ENCODE measurements around the gene FAAP20.

Gene FAAP20

DNA sequence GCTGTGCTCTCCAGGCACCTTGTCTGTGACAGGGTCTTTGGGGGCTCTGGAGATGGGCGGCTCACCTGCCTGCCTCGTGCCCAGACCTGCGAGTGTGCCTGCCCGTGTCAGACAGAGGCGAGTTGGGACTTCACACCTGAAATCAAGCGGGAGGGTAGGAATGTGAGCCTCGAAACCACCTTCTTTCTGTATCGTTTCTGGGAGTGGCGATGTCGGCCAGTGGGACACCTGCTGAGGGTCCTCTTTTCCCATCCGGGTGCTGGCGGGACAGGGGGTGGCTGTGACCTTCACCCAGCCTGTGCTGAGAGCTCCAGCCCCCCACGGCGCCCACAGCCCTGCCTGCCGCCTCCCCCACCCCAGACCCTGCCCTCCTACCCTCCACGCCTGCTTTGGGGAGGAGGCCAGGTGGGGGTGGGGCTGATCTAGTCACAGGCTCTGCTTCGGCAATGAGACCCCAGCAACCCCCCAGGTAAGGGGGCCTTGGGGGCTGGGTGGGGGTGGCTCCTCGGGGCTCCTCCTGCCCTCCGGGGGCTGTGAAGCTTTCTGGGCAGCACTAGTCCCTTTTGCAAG is 15.6 kb upstream of the FAAP20 start:
- DNase-seq (ENCODE audit: low spot score) = no peak

DNA sequence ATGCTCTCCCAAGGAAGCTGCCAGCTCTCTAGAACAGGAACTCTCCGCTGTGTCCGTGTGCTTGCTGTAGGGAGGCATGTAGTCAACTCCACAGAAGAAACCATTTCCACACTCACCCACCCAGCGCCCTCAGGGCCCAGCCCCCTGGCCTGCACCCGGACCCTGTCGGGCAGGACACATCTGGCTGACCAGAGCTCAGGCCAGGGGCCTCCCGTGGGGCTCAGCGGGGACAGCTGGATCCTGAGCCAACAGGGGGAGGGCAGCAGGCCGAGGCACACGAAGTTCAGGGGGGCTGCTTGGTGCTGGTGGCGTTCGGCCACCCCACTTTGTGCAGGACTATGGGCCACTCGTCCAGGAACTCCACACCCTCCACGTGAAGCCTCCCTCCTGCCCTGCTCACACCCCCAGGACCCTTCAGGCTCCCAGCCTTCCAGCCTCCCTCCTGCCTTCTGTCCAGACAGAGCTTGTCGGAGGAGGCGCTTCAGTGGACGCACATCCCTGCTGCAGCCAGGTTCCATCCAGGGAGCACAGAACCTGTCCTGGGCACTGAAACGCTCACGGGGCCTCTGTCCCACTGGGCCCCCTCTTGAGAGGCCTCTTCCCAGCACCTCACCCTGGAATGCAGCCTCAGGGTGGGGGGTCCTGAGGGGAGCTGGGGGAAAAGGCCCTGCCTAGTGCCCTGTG is 15.0 kb upstream of the FAAP20 start:
- no peak for DNase-seq (ENCODE audit: low spot score)

DNA sequence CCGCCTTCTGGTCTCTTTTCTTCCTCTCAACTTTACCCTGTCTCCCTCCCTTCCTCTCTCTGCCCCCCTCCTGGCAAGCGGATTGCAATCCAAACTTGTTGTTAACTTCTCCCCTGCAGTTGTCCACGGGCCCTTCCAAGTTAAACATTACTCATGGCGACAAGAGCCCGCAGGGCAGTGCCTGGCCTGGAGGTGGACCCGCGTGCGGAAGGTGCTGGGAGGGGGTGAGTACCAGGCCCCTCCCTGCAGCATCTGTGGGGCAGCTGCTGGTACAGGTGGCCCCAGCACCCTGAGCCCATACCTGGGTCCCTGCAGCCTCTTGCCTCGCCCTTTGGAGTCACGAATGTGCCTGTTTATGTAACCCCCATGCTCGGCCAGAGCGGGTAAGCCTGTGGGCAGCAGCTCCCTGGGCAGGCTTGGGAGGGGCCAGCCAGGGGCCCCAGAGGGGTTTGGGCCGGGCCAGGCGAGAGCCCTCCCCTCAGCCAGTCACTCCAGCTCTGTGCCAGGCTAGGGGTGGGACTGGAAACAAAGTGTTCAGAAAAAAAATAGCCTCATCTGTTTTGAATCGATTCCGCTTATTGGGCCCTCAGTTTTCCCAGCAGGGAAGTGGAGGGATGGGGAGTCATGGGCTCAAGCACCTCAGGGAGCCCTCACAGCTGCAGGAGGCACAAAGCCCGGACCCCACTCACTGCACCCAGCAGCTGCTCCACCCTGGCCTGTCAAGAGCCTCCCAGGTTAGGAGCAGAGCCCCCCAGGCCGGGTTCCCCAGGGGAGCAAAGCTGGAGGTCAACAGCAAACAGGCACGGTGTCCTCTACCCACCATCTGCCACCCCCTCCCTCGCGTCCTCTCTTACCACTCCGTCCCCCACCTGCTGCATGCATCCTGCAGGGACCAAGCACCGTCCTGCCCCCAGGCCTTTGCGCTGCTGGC is 14.0 kb upstream of the FAAP20 start:
- DNase-seq (ENCODE audit: low spot score) = no peak

DNA sequence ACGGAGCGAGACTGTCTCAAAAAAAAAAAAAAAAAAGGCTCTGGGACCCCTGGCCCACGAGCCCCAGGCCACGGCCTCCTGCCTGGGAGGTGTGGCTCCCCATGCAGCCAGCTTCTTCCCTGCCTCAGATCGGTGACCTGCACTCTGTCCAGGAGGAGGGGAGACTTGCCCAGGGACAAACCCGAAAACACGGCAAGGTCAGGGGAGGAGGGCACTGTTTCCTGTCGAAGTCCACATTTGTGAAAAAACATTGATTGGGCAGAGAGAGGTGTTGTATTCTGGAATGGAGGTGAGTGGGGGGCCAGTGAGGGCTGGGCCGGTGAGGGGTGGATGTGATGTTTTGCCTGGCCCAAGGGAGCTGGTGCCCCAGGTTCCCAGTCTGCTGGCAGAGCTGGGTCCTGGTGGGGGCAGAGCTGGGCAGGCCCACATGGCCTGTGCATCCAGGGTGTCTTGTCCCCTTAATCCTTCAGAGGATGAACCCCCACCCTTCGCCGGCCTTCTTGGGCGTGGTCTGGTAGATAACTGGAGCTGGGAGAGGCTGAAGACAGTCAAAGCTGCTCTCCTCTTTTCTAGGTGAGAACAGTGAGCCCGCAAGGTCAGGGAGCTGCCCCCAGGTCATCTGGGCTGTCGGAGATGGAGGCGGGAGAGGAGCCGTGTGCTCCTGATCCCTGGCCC is 12.4 kb upstream of the FAAP20 start:
- DNase-seq (ENCODE audit: low spot score) = no peak

DNA sequence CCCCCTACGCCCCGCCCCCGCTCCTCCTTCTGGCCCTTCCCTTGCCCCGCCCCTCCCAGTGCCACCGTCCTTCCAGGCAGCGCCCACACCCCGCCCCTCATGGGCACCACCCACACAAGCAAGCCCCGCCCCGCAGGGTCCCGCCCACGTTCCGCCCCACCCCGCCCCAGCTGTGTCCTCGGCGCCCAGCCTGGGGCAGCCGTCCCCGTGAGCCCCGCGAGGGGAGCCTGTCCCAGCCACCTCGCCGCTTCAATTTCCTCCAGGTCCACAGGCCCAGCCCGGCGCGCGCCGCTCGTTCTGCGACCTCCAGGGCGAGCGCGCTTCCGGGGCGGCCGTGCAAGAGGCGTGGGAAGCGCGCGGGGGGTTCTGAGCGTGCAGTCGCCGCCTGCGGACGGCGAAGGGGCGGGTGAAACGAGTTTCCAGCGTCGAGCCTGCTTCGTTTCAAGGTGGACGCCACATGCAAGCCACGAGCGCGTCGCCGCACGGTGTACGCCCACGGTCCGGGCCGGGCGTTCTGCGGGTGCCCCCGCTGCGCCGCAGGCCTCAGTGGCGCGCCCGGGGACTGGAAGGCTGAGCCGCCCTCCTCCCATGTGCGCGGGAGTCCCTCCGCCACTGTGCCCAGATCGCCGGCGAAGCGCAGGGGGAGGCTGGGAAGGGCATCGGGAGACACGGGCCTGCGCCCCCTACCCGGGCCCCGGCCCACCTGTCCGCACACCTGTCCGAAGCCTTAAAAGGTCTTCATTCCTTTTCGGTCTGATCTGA is 10.8 kb upstream of the FAAP20 start:
- peak; percentile 92 for DNase-seq (ENCODE audit: low spot score)

DNA sequence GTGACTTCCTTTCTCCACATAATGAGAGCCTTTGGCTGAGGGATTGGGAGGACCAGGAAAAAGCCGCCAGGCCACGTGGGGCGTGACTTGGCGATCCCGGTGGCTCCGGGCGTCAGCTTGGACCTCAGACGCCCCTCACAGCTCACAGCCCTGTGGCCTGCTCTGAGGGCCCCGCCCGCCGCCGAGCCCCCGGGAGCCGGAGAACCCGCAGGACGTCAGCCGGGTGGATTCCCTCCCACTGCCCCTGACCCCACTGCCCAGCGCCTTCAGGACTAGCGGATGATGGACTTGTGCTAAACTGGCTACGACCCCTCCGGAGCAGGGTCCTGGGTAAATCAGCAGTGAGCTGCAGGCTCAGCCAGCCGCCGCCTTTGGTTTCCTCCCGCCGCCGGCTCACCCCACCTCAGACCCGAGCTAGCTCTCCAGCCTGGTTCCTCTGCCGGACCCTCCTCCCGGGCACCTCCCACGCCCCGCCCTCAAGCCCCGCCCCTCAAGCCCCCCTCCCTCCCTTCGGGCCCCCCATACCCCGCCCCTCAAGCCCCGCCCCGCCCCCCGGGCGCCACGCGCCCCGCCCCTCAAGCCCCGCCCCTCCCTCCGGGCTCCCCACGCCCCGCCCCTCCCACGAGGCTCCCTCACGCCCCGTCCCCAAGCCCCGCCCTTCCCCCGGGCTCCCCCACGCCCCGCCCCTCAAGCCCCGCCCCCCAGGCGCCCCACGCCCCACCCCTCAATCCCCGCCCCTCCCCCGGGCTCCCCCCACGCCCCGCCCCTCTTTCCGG is 10.0 kb upstream of the FAAP20 start:
- no peak for DNase-seq (ENCODE audit: low spot score)

DNA sequence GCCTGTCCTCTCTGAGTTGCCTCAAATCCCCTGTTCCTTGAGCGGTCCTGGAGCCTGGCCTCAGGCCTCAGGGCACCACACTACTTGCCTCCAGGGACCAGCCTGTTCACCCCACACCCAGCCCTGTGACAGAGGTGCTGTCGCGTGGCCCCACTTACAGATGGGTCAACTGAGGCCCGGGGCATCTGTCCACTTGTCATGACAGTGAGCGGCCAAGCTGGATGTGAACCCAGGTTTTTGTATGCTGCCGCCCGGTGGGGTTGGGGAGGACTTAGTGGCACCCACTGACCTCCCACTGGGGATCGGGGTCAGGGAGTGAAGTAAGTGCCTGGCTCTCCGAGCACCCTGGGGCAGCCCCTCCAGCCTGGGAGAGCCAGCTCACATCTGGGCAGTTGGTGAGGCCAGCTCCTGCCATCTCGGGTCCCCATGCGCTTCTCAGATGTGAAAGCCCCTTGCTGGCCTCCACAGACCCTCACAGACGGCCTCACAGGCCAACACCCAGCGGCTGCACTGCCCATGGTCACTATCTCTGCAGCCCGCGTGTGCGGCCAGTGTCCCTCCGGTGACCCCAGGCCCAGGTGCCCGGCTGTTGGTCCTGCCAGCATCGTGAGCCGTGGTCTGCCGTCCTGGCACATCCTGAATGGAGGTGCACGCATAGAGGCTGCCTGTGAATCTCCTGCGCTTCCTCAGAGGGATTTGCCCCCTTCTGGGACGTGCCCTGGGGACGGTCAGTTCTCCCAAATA is 9.3 kb upstream of the FAAP20 start:
- DNase-seq (ENCODE audit: low spot score) = no peak

DNA sequence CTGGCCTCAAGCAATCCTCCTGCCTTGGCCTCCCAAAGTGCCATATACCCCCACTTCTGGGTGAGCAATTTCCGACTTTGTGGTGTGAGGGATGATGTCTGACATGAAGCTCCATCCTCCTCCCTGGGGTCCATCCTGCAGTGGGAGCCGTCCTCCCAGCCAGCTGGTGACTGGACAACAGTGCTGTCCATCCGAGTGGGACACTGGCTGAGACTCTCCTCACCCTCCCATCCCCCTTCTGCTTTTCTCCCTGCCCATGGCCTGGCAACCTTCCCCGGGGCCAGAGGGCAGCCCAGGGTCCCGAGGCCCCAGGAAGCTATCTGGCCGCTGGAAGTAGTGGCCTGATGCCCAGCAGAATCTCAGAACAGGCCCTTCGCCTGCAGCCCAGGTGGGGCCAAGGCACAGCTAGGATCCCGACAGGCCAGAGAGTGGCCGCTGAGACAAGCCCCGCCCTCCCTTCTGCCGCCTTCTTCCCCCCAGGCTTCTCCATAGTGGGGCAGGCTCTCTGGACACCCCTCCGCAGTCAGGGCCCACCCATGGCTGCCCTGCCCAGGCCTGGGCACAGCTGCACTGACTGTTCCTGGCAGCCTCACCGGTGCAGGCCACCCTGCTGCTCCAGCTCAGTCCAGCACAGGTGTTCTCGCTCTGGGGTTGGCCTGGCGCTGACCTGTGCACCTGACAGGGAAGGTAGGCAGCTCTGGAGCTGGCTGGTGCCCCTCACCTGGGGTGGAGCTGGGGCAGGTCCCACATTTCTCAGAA is 8.4 kb upstream of the FAAP20 start:
- no peak for DNase-seq (ENCODE audit: low spot score)

DNA sequence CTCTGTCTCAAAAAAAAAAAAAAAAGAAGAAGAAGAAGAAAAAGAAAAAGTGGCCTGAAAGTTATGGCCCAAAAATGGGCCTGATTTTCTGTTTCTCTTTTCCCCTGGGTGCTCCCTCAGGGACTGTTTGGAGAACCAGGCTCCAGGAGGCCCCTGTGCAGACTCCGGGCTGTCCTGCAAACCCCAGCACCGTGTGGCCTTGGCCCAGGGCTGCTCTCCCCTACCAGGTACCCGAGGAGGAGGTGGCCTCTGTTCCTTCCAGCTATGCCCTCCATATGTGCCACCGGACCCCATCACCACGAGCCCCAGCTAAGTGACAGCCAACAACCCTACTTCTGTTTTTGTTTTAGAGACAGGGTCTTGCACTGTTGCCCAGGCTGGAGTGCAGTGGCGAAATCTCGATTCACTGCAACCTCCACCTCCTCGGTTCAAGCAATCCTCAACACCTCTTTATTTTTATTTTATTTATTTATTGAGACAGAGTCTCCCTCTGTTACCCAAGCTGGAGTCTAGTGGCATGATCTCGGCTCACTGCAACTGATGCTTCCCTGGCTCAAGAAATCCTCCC is 7.5 kb upstream of the FAAP20 start:
- no peak for DNase-seq (ENCODE audit: low spot score)

DNA sequence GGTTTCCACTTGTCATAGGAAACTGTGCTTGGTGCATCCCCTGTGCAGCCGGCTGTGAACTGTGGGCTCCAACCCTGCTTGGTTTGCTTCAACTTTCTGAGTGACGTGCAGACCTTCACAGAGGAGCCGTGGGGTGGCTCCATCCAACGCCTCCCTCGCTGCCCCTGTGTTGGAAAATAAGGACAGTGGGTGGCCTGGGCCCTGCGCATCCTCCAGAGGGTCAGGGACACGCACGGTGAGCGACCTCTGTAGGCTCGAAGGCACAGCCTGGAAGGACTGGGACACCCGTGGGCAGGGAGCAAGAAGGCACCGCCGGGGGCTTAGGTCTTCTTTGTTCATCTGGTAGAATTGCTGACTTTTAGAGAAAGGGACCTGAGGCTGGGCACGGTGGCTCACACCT is 6.5 kb upstream of the FAAP20 start:
- no peak for DNase-seq (ENCODE audit: low spot score)

DNA sequence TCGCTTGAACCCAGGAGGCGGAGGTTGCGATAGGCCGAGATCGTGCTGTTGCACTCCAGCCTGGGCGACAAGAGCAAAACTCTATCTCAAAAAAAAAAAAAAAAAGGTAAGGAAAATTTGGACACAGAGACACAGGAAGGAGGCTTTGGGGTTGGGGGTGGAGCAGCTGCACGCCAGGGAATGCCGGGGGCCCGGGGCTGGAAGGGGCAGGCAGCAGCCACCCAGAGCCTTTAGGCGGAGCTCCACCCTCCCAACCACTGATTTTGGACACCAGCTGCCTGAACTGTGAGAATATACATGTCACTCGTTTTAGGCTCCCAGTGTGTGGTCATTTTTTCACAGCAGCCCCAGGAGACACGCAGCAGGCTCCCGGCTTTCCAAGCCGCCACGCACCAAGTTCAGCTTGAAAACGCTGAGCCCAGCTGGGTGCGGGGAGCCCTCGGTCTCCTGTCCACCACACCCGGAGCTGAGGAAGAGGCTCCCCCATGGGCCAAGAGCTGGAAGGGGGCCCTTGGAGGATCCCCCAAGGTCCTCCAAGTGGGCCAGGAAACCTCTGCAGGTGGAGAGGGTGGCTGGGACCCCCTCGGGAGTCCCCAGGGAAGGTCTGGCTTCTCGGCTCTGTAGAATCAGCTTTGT is 5.9 kb upstream of the FAAP20 start:
- DNase-seq (ENCODE audit: low spot score) = no peak

DNA sequence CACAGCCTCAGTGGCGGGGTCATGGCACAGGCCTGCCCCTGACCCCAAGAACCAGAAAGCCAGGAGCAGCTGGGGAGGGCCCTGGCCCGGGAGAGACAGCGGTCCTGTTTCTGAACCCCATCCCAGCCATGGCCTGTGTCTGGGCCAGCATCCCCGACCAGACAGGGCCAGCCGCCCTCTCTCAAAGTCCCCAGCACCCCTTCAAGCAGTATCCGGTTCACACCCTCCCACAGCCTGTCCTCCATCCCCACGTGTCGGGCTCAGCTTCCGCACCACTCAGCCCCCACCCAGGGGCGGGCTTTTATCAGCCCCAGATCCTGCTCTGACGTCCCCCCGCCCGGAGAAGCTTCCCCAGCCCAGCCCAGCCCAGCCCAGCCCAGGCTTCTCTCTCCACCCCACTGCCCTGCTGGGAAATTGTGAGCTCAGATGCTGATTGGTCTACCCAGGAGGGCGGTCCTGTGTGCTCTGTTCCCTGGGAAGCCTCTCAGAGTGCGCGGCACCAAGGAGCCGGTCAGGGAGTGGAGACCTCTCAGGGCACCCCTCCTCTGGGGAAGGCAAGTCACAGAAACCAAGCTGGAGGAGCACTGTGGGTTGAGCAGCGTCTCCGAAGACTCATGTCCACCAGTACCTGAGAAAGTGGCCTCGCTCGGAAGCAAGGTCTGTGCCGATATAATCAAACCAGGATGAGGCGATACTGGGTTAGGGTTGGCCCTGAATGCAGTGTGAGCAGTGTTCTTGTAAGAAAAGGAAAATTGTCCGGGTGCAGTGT is 4.7 kb upstream of the FAAP20 start:
- DNase-seq (ENCODE audit: low spot score) = peak; percentile 81

DNA sequence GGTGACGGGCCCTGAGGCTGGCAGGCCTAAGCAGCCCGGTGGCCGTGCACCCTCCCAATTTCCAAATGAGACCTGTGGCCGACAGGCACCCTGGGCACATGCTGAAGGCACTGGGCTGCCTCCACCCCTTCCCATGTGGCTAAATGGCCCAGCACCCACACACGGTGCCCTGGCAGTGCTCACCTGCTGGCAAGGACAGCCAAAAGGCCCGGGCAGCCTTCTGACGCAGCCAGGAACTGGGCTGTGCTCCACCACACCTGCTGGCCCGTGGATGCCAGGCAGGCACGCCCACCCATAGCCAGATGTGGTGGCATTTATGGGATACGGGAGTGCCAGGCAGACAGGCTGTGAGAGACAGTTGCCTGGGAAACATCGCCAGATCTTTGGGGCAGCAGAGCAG is 4.0 kb upstream of the FAAP20 start:
- DNase-seq (ENCODE audit: low spot score) = no peak

DNA sequence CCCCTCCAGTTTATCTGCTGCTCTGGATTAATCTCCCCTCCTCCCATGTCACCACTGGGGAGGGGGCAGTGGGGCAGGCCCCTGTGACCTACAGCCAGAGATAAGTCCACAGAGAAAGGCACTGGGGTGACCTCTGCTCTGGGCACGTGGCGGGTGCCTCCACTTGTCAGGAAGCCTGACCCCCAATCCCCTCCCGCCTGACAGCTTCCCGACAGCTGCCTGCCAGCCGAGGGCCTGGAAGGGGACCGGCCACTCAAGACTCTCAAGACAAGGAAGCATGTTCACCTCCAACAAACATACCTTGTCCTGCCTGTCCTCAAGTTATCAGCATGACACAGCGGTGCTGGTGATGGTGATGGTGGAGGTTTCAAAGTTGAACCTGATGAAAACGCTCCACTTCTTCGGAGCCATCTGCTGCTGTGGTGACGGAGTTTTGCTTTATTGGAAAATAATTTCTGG is 3.2 kb upstream of the FAAP20 start:
- no peak for DNase-seq (ENCODE audit: low spot score)

DNA sequence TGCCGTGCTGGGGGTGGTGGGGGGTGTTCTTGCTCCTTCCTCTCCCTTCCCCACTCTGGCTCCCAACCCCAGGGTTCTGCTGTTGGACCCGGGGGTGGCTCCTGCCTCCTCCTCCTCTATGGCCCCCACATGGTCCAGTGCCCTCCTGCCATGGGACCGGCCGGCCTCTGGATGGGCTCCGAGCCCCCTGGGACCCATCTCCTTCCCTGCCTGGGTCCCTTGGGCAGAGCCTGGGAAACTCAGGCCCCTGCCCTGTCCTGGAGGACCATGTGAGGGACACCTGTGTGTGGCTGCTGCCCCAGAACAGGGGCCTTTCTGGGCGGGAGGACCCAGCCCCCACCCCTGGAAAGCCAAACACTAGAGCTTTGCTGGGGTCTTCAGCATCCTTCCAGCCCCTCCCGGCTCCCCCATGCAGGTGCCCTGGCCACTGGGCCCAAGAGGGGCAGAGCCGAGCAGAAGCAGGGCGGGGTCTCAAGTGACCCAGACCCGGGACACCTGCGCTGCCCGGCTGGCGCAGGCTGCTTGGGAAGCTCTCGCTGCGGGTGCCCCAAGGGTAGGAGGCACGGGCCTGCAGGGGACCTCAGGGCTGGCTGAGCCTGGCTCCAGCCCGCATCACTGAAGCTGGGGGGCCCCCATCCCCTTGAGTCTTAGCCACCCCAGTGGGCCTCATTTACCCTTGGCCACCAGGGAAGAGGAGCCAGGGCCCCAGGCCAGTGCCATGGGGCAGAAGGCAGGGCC is 2.5 kb upstream of the FAAP20 start:
- no peak for DNase-seq (ENCODE audit: low spot score)

DNA sequence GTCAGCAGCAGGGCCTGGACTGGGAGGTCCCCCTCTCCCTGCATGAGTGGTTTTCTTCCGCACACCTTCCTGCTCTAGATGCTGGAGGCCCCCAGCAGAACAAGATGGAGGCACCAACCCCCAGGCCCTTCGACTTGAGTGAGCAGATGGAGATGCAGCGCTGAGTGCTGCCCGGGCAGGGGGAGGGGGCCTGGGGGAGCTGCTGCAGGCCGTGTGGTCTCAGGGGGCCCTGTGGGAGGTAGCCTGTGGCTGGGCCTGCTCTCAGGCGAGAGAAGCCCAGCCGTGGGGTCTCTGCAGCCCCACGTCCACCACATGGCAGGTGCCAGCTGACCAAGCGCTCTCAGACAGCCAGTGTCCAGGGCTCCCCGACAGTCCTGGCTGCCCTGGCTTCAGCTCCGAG is 1.2 kb upstream of the FAAP20 start:
- no peak for DNase-seq (ENCODE audit: low spot score)

All from COLO829 (cell line).